IMR-90 (cell line): ENCODE data around the gene ARHGEF10L. TPM values are rescaled to one million over a fixed set of nuclear protein-coding genes. Genes with fewer than 3 reads are reported as not detected.

Experiments
- ATAC-seq: fragments of 200-7000 bp; cut with Tn5 transposase; 2 replicates; pipeline ENCODE4 v1.9.1; 2020; ENCODE audit warnings: low read depth, mild to moderate bottlenecking, moderate library complexity
- BruUV-seq: library from RNA; stranded (reverse); fragments of 400-500 nt; replicated peaks from 2 replicates; lab custom pipeline; 2021; lab: Mats Ljungman, UMichigan
- CTCF ChIA-PET: fragments of 300-600 bp; formaldehyde crosslinking; extraction: SDS; loops from one replicate; lab custom pipeline; 2021; ENCODE audit warnings: antibody characterized with exemption; lab: Yijun Ruan, JAX
- POLR2A ChIA-PET: fragments of 300-600 bp; sonication (Branson Sonifier 250); formaldehyde crosslinking; loops from one replicate; lab custom pipeline; 2022; ENCODE audit warnings: antibody characterized with exemption; ENCODE audit not compliant: unreplicated experiment; lab: Charles Lee
- DNase-seq: peaks from one replicate; pipeline ENCODE4 v3.0.0; 2013
- H2AFZ ChIP-seq: replicated peaks from 2 replicates; pipeline ENCODE3; 2013; ENCODE audit warnings: low read length, mild to moderate bottlenecking; ENCODE audit not compliant: poor library complexity
- H2AK5ac ChIP-seq: 2 replicates; pipeline ENCODE4 v1.6.1; 2013; ENCODE audit warnings: low read depth, low read length, inconsistent platforms
- H2AK9ac ChIP-seq: replicated peaks from 2 replicates; pipeline ENCODE3; 2013; ENCODE audit warnings: mild to moderate bottlenecking, low read depth, low read length, moderate library complexity; ENCODE audit not compliant: poor library complexity
- H2BK120ac ChIP-seq: 2 replicates; pipeline ENCODE4 v1.6.1; 2013; ENCODE audit warnings: low read depth, low read length, inconsistent platforms
- H2BK15ac ChIP-seq: 3 replicates; pipeline ENCODE4 v1.6.1; 2013; ENCODE audit warnings: low read depth, low read length, inconsistent platforms
- H2BK20ac ChIP-seq: 2 replicates; pipeline ENCODE4 v1.6.1; 2013; ENCODE audit warnings: low read depth, mild to moderate bottlenecking, inconsistent platforms, low read length, moderate library complexity
- H2BK5ac ChIP-seq: 2 replicates; pipeline ENCODE4 v1.6.1; 2013; ENCODE audit warnings: mild to moderate bottlenecking, low read depth, low read length, inconsistent platforms; ENCODE audit not compliant: poor library complexity, severe bottlenecking
- H3K14ac ChIP-seq: replicated peaks from 2 replicates; pipeline ENCODE4 v1.6.1; 2013; ENCODE audit warnings: low read depth, low read length, inconsistent platforms
- H3K18ac ChIP-seq: 2 replicates; pipeline ENCODE4 v1.6.1; 2013; ENCODE audit warnings: low read depth, low read length, control low read depth
- H3K23ac ChIP-seq: 2 replicates; pipeline ENCODE4 v1.6.1; 2013; ENCODE audit warnings: low read depth, low read length, inconsistent platforms
- H3K27ac ChIP-seq: 2 replicates; pipeline ENCODE4 v1.5.1; 2013; ENCODE audit warnings: mild to moderate bottlenecking, control low read depth, low read length; ENCODE audit not compliant: insufficient read depth
- H3K27me3 ChIP-seq: 2 replicates; pipeline ENCODE4 v1.6.1; 2013; ENCODE audit warnings: low read length; ENCODE audit not compliant: control insufficient read depth, insufficient read depth
- H3K36me3 ChIP-seq: 2 replicates; pipeline ENCODE4 v1.6.1; 2013; ENCODE audit warnings: low read length, mixed read lengths; ENCODE audit not compliant: control insufficient read depth, insufficient read depth
- H3K4ac ChIP-seq: 2 replicates; pipeline ENCODE4 v1.6.1; 2013; ENCODE audit warnings: low read depth, low read length, inconsistent platforms
- H3K4me1 ChIP-seq: 2 replicates; pipeline ENCODE4 v1.6.1; 2013; ENCODE audit warnings: low read length, mixed read lengths; ENCODE audit not compliant: control insufficient read depth, insufficient read depth
- H3K4me2 ChIP-seq: 2 replicates; pipeline ENCODE4 v1.6.1; 2013; ENCODE audit warnings: low read depth, mild to moderate bottlenecking, control low read depth, low read length, moderate library complexity
- H3K4me3 ChIP-seq: 2 replicates; pipeline ENCODE4 v1.5.1; 2013; ENCODE audit warnings: low read depth, mild to moderate bottlenecking, control low read depth, low read length, moderate library complexity; ENCODE audit not compliant: insufficient read depth
- H3K56ac ChIP-seq: 2 replicates; pipeline ENCODE4 v1.6.1; 2013; ENCODE audit warnings: low read length, inconsistent platforms; ENCODE audit not compliant: insufficient read depth; ENCODE audit errors: extremely low read depth
- H3K79me1 ChIP-seq, 2 experiments: 2 replicates each; pipeline ENCODE4 v1.6.1; 2013; ENCODE audit warnings: low read length in 2 of 2, inconsistent platforms in 1 of 2, low read depth in 1 of 2
- H3K9ac ChIP-seq: 2 replicates; pipeline ENCODE4 v1.6.1; 2013; ENCODE audit warnings: low read depth, low read length, control low read depth
- H3K9me1 ChIP-seq: 2 replicates; pipeline ENCODE4 v1.6.1; 2013; ENCODE audit warnings: low read length, inconsistent platforms; ENCODE audit not compliant: insufficient read depth
- H3K9me3 ChIP-seq: 2 replicates; pipeline ENCODE4 v1.6.1; 2013; ENCODE audit warnings: low read length; ENCODE audit not compliant: control insufficient read depth, insufficient read depth
- H4K20me1 ChIP-seq: 2 replicates; pipeline ENCODE4 v1.6.1; 2013; ENCODE audit warnings: low read length, inconsistent platforms; ENCODE audit not compliant: insufficient read depth
- H4K5ac ChIP-seq: 2 replicates; pipeline ENCODE4 v1.6.1; 2013; ENCODE audit warnings: mild to moderate bottlenecking, low read depth, low read length, control low read depth
- H4K8ac ChIP-seq, 2 experiments: 2 replicates each; pipeline ENCODE4 v1.6.1; 2013; ENCODE audit warnings: low read depth in 2 of 2, low read length in 2 of 2, control low read depth in 1 of 2, inconsistent platforms in 1 of 2
- H4K91ac ChIP-seq: 2 replicates; pipeline ENCODE4 v1.6.1; 2013; ENCODE audit warnings: low read depth, low read length, inconsistent platforms; ENCODE audit not compliant: insufficient read depth
- CEBPB ChIP-seq: IDR thresholded peaks from 2 replicates; pipeline ENCODE4 v1.6.1; 2012; ENCODE audit warnings: low read depth, low read length, improper control_type of control experiment
- CHD1 ChIP-seq: IDR thresholded peaks from 2 replicates; pipeline ENCODE4 v1.6.1; 2012; ENCODE audit warnings: low read depth, low read length, improper control_type of control experiment
- ELK1 ChIP-seq: fragments of 150-350 bp; IDR thresholded peaks from 2 replicates; pipeline ENCODE4 v1.6.1; 2016; ENCODE audit warnings: low read depth, mild to moderate bottlenecking, low read length, moderate library complexity, borderline replicate concordance
- MAZ ChIP-seq: IDR thresholded peaks from 2 replicates; pipeline ENCODE4 v1.6.1; 2012; ENCODE audit warnings: low read depth, mild to moderate bottlenecking, low read length, improper control_type of control experiment, moderate library complexity, borderline replicate concordance
- SMC3 ChIP-seq: fragments of 150-350 bp; IDR thresholded peaks from 2 replicates; pipeline ENCODE4 v1.6.1; 2016; ENCODE audit warnings: low read depth, mild to moderate bottlenecking, antibody characterized with exemption, low read length, moderate library complexity
- WGBS, 2 experiments: methylation state at CpG; one replicate each; pipeline versions ENCODE4 v1.1.5 to v1.1.7; 2013; ENCODE audit warnings: missing lambda C conversion rate in 2 of 2; ENCODE audit not compliant: insufficient read length in 1 of 2; ENCODE audit errors: extremely low coverage in 2 of 2; 5-methylcytosine and 5-hydroxymethylcytosine counted together
- dilution Hi-C: fragments of 300-500 bp; cut with HindIII; formaldehyde crosslinking; loops from one replicate; pipeline ENCODE4 v1.14.3; 2018; ENCODE audit warnings: low sequenced_read_pairs; ENCODE audit not compliant: unreplicated experiment
- in situ Hi-C: fragments of 300-500 bp; cut with MboI; formaldehyde crosslinking; loops from 3 replicates; pipeline ENCODE4 v1.14.3; 2019; ENCODE audit warnings: low sequenced_read_pairs, inconsistent platforms, mixed read lengths
- intact Hi-C: fragments of 100-400 bp; cut with micrococcal nuclease; formaldehyde crosslinking; loops from 2 replicates; pipeline ENCODE4 v1.10.0; 2022
- polyA plus RNA-seq, 3 experiments: library from polyadenylated mRNA; depleted of rRNA; stranded (reverse); fragments of >200 nt; gene quantifications; 2 replicates each; pipeline ENCODE4 v1.2.3, GENCODE V29; 2012; ENCODE audit warnings: low replicate concordance in 1 of 3
- total RNA-seq: library from RNA; depleted of rRNA; stranded (reverse); fragments of >200 nt; gene quantifications from 2 replicates; pipeline ENCODE4 v1.2.3, GENCODE V29; 2012

ARHGEF10L gene
- total and polyA plus RNA-seq, 2 of the 4 experiments (the other 2 are of a cell fraction), result 4.8 to 12.4 TPM

- H4K91ac ChIP-seq, result no peak overlapping the region
- in situ Hi-C loops (no loop called here), dilution Hi-C loops (no loop called here), intact Hi-C loops (no loop called here)
- no peaks in the 10 kb centered on the region; the same call in 1 of the 2 replicates for H3K9me1 ChIP-seq
- H4K20me1 ChIP-seq, result no peaks in the 10 kb centered on the region
- no peak overlapping the region for H3K4me3 ChIP-seq
- H3K9me3 ChIP-seq, result no peaks in the 10 kb centered on the region
- no peak overlapping the region for H3K4ac ChIP-seq
- H2BK120ac ChIP-seq, result no peak overlapping the region
- H4K5ac ChIP-seq, result no peak overlapping the region
- no peak overlapping the region for H4K8ac ChIP-seq
- ATAC-seq (no peak), DNase-seq (no peak)
- no peak overlapping the region for H2BK15ac ChIP-seq
- no TSS peak for BruUV-seq
- H3K18ac ChIP-seq, result no peak overlapping the region
- H3K79me1 ChIP-seq, result no peaks in the 10 kb centered on the region
- no peak overlapping the region for H2AK5ac ChIP-seq
- WGBS, 2 experiments, result 100% methylated on average over 3 of the region's 17 CpGs; no CpG with 5 or more reads in 1 of the 2 experiments
- ChIA-PET CTCF (no interaction called here), POLR2A (no interaction called here)
- no peak overlapping the region for H2AFZ ChIP-seq
- H3K23ac ChIP-seq, result no peak overlapping the region
- peaks cover 14% of the 10 kb centered on the region for H3K4me1 ChIP-seq
- no peak for TF ChIP-seq MAZ
- no peak for TF ChIP-seq CEBPB
- TF ChIP-seq SMC3, result no peak
- TF ChIP-seq CHD1, result no peak
- no peak for TF ChIP-seq ELK1
- no peaks in the 10 kb centered on the region for H3K27me3 ChIP-seq
- no peak overlapping the region for H3K27ac ChIP-seq
- no peak overlapping the region for H2BK5ac ChIP-seq
- H2AK9ac ChIP-seq, result no peak overlapping the region
- peaks cover 8% of the 10 kb centered on the region for H3K36me3 ChIP-seq
- no peak overlapping the region for H3K9ac ChIP-seq
- H3K56ac ChIP-seq, result no peak overlapping the region
- no peak overlapping the region for H3K14ac ChIP-seq
- no peak overlapping the region for H2BK20ac ChIP-seq
- no peak overlapping the region for H3K4me2 ChIP-seq
Measured at GRCh38 chr1:17615959-17616358, 76.5 kb downstream of the ARHGEF10L start.
